Kidney (tissue), 14 donors: ENCODE measurements around the gene INO80. TPM values are rescaled to one million over a fixed set of nuclear protein-coding genes. Genes with fewer than 3 reads are reported as not detected.

ENCODE experiments used
- DNase-seq, 5 donors: peaks; one replicate each; pipeline ENCODE4 v3.0.0-alpha.2; 2013 to 2020
- FAIRE-seq: peaks from 2 replicates; lab custom pipeline; 2012; peaks lifted over from hg19 to GRCh38; lab: Jason Lieb, UNC
- H3K27ac ChIP-seq, 2 donors: one replicate each; pipeline ENCODE4 v1.7.0; 2013; ENCODE audit warnings: low read depth in 2 of 2, low read length in 2 of 2, inconsistent platforms in 1 of 2
- H3K27me3 ChIP-seq: one replicate; pipeline ENCODE4 v1.7.1; 2013; ENCODE audit warnings: low read length, inconsistent platforms; ENCODE audit not compliant: control insufficient read depth, insufficient read depth
- H3K36me3 ChIP-seq, 3 donors: one replicate each; pipeline versions ENCODE4 v1.7.0 to v1.7.1; 2013; ENCODE audit warnings: low read length in 3 of 3, control low read depth in 1 of 3, inconsistent platforms in 1 of 3; ENCODE audit not compliant: insufficient read depth in 3 of 3, control insufficient read depth in 2 of 3
- H3K4me1 ChIP-seq, 3 donors: one replicate each; pipeline versions ENCODE4 v1.7.0 to v1.7.1; 2013; ENCODE audit warnings: low read length in 3 of 3, inconsistent platforms in 1 of 3, low read depth in 1 of 3; ENCODE audit not compliant: control insufficient read depth in 2 of 3, insufficient read depth in 2 of 3
- H3K4me3 ChIP-seq, 3 donors: one replicate each; pipeline versions ENCODE4 v1.7.0 to v1.8.1; 2013; ENCODE audit warnings: low read length in 3 of 3, control low read depth in 1 of 3, inconsistent platforms in 1 of 3
- H3K9ac ChIP-seq, 3 donors: one replicate each; pipeline versions ENCODE4 v1.7.0 to v1.7.1; 2013; ENCODE audit warnings: low read length in 3 of 3, control low read depth in 1 of 3, inconsistent platforms in 1 of 3
- H3K9me3 ChIP-seq, 3 donors: one replicate each; pipeline versions ENCODE4 v1.7.0 to v1.7.1; 2013; ENCODE audit warnings: low read length in 3 of 3, control low read depth in 1 of 3, inconsistent platforms in 1 of 3; ENCODE audit not compliant: control insufficient read depth in 2 of 3, insufficient read depth in 1 of 3
- CTCF ChIP-seq: IDR thresholded peaks from 3 replicates; pipeline ENCODE4 v1.5.1; 2012; ENCODE audit warnings: mild to moderate bottlenecking, moderate library complexity, borderline replicate concordance; ENCODE audit not compliant: insufficient read depth; ENCODE audit errors: extremely low read depth
- intact Hi-C: fragments of 100-400 bp; cut with DNase I; formaldehyde crosslinking; loops from one replicate; pipeline ENCODE4 v1.11.1; 2022
- polyA plus RNA-seq: library from polyadenylated mRNA; stranded (reverse); fragments of 350-450 nt; fragmentation: Illumina TruSeq; extraction: RNeasy Lipid Tissue Mini Kit (QIAGEN cat#74804); gene quantifications from one replicate; pipeline ENCODE4 v1.2.3, GENCODE V29; 2014; ENCODE audit warnings: low read depth, low replicate concordance; ENCODE audit not compliant: insufficient read depth
- total RNA-seq: library from RNA; stranded (reverse); fragmentation: NEBNext Ultra II Directional; extraction: Animal tissue kit (Norgen Biotek cat#: 25700); gene quantifications from one replicate; pipeline ENCODE4 v1.2.1, GENCODE V29; 2021
- donor health status: control.
- donor health status: control.
- donor health status: control.
- donor health status: control.
- donor health status: control.
- donor health status: DM: yes; HTN: yes; CAD: no.
- donor health status: Normal renal cell carcinoma (clear cell type).

INO80 gene
- total and polyA plus RNA-seq, 2 donors from 2014 or later = 6.0 to 27.3 TPM

DNA sequence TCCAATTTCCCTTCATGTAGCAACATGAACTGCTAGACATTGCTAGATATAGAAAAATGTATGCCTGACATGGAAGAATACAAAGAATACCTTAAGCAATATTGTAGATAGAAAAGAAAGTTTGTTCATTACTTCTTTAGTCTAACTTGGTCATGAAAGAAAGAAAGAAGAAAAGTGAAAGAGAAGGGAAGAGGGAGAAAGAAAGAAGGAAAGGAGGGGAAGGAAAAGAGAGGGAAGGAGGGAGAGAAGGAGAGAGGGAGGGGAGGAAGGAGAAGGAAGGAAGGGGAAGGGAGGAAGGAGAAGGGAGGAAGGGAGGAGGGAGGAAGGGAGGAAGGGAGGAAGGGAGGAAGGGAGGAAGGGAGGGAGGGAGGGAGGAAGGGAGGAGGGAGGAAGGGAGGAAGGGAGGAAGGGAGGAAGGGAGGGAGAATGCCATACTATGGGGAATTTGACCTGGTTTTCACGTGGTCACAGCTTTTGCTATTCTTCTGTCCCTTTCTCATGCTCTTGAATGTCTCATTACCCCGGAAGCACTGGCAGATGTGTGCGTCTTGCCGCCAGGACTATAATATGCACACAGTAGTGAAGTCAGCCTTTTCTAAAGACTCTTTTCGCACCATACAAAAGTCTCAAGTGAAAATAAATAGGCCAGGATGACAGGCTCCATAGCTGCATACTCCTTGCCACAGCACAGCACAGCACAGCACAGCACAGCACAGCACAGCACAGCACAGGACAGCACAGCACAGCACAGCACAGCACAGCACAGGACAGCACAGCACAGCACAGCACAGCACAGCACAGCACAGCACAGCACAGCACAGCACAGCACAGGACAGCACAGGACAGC is 84.6 kb downstream of the INO80 start:
- Histone ChIP-seq H3K36me3 (peaks cover 0 to 10% (median 3%) of the 10 kb centered on the region in 3 donors), H3K9me3 (no peaks in the 10 kb centered on the region), H3K9ac (no peak overlapping the region), H3K27ac (no peak overlapping the region), H3K4me1 (no peaks in the 10 kb centered on the region), H3K4me3 (no peak overlapping the region), H3K27me3 (no peaks in the 10 kb centered on the region)
- FAIRE-seq (no peak), DNase-seq (no peak)
- intact Hi-C loops = no loop called here
- no peak for TF ChIP-seq CTCF

DNA sequence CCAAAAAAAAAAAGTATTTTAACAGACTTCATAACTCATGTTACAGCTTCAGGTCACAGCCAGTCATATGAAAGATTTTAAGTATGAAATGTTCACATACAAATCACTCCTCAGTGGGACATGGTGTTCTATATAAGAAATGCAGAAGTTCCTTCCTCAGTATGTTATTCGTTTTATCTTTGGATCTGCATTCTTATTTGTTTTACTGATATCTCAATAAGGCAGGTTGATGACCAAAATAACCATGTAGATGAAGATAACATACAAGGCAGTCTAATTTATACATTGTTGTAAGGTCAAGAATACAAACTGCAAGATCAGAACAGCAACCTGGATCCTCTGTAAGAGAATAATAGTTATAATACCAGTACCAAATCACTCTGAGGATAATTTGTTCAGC is 87.2 kb downstream of the INO80 start:
- no peak overlapping the region for H3K27ac ChIP-seq
- no peak overlapping the region for H3K4me3 ChIP-seq
- no peaks in the 10 kb centered on the region for H3K4me1 ChIP-seq
- H3K36me3 ChIP-seq = peaks cover 0 to 10% (median 3%) of the 10 kb centered on the region in 3 donors
- DNase-seq (no peak), FAIRE-seq (no peak)
- intact Hi-C loops = loop anchor here (10.0 kb wide), 1 partner anchor 124 kb away; no protein-coding TSS in a partner anchor
- H3K27me3 ChIP-seq = no peaks in the 10 kb centered on the region
- TF ChIP-seq CTCF = no peak
- H3K9ac ChIP-seq = no peak overlapping the region
- no peaks in the 10 kb centered on the region for H3K9me3 ChIP-seq

- H3K27me3 ChIP-seq = no peaks in the 10 kb centered on the region
- DNase-seq = no peak
- H3K27ac ChIP-seq = no peak overlapping the region
- H3K36me3 ChIP-seq = peaks cover 0 to 10% (median 3%) of the 10 kb centered on the region in 3 donors
- no peak for FAIRE-seq
- H3K9ac ChIP-seq = no peak overlapping the region
- no peak overlapping the region for H3K4me3 ChIP-seq
- no peaks in the 10 kb centered on the region for H3K4me1 ChIP-seq
- H3K9me3 ChIP-seq = no peaks in the 10 kb centered on the region
- no peak for TF ChIP-seq CTCF
- intact Hi-C loops = loop anchor here (10.0 kb wide), 1 partner anchor 121 kb away; no protein-coding TSS in a partner anchor
Observed at GRCh38 chr15:41025393-41025792, 90.7 kb downstream of the INO80 start.
